ENCODE data around the gene GGT6. TPM values are rescaled to one million over a fixed set of nuclear protein-coding genes. Genes with fewer than 3 reads are reported as not detected.

The GGT6 gene
- total RNA-seq, 1 donor from 2014 or later, result not detected

DNA sequence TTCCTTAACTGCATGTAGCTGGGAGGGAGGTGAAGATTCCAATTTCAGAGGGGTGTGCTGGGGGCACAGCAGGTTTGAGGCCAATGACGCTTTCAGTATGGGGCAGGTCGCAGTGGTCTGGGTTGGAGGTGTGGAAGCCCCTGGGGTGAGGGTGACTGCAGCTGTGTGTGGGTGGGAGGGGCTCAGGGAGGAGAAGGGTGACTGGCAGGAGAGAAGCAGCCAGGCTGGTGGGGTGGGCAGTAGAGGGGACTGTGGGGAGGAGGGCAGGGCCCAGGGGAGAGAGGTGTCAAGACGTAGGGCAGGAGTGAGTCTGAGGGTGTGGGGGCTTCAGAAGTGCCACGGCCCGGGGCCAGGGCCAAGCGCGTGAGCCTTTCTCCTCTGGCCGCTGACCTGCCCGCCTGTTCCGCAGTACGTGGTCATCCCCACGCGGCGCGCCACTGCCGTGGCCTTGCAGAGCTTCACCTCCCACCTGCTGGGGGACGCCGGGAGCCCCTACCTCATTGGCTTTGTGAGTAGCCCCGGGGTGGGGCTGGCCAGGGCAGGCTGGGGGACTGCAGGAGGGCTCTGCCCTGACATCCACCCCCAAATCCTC, 24.6 kb downstream of the GGT6 start:
- peak; percentile 24 for DNase-seq
- peaks cover 4% of the 10 kb centered on the region for H3K9me3 Mint-ChIP-seq (ENCODE audit: unreplicated experiment)
- peaks cover 3% of the 10 kb centered on the region for H3K4me1 Mint-ChIP-seq (ENCODE audit: low read depth, unreplicated experiment)
- TF ChIP-seq, protein P1, sequence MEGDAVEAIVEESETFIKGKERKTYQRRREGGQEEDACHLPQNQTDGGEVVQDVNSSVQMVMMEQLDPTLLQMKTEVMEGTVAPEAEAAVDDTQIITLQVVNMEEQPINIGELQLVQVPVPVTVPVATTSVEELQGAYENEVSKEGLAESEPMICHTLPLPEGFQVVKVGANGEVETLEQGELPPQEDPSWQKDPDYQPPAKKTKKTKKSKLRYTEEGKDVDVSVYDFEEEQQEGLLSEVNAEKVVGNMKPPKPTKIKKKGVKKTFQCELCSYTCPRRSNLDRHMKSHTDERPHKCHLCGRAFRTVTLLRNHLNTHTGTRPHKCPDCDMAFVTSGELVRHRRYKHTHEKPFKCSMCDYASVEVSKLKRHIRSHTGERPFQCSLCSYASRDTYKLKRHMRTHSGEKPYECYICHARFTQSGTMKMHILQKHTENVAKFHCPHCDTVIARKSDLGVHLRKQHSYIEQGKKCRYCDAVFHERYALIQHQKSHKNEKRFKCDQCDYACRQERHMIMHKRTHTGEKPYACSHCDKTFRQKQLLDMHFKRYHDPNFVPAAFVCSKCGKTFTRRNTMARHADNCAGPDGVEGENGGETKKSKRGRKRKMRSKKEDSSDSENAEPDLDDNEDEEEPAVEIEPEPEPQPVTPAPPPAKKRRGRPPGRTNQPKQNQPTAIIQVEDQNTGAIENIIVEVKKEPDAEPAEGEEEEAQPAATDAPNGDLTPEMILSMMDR (IDR thresholded peaks at IDR 0.05; ENCODE audit: partially characterized antibody, unreplicated experiment), result no peak
- H3K36me3 Mint-ChIP-seq (ENCODE audit: unreplicated experiment), result peaks cover 5% of the 10 kb centered on the region
- peaks cover 7% of the 10 kb centered on the region for H3K27me3 Mint-ChIP-seq (ENCODE audit: unreplicated experiment)
- H3K27ac Mint-ChIP-seq (ENCODE audit: unreplicated experiment), result no peak overlapping the region
- no peak overlapping the region for H3K4me3 Mint-ChIP-seq (ENCODE audit: unreplicated experiment)

DNA sequence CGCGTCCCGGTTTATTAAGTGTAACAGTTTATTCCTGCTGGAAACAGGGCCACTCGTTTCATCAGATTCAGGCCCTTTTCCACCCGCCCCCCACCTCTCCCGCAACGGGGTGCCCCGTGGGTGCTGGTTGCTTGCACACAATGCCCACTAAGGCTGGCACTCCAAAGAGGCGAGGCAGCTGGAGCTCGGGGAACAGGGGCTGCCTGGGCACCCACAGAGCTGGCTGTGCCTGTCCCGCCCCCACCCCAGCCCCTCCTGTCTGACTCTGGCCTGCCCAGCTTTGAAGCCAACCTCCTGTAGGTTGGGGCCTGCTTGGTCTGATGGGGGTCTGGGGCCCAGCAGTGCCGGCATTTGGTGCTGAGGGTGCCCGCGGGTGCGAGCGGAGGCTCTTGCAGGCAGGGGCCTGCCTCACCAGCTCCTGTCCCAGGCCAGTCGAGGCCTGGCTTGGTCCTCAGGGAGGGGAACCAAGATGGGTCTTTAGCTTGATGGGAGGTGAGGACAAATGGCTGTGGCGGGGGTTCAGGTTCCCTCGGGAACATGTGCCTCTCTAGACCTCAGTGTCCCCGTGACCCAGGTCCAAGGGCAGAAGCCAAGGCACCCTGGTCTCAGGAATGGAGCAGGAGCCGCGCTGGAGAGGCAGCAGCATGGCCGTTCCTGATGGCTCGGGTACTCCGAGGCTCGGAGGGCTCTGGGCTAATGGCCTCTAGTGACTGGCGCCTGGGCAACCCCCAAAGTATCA, 25.3 kb downstream of the GGT6 start:
- Mint-ChIP-seq H3K36me3 (ENCODE audit: unreplicated experiment) (peaks cover 5% of the 10 kb centered on the region), H3K4me1 (ENCODE audit: low read depth, unreplicated experiment) (peaks cover 3% of the 10 kb centered on the region), H3K4me3 (ENCODE audit: unreplicated experiment) (no peak overlapping the region), H3K27me3 (ENCODE audit: unreplicated experiment) (peaks cover 7% of the 10 kb centered on the region), H3K27ac (ENCODE audit: unreplicated experiment) (no peak overlapping the region), H3K9me3 (ENCODE audit: unreplicated experiment) (peaks cover 6% of the 10 kb centered on the region)
- DNase-seq, result no peak
- TF ChIP-seq, protein P1 (IDR thresholded peaks at IDR 0.05; ENCODE audit: partially characterized antibody, unreplicated experiment), result no peak

DNA sequence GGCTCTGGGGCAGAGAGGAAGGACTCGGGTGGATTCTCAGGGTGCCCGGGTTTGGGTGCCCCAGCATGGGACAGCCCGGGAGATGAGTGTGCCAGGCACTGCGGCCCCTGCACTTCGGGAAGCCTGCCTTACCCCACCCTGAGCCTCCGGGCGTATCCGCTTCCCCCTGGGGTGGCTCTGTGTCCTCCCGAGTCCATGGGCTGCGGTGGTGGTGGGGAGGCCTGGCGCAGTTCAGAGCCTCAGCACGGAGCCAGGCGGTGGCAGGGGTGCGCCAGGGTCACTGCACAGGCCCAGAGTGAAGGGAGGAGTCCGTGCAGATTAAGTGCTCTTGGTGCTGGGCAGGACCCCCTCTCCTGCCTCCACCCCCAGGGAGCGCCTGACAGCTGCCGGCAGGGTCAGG, 25.9 kb downstream of the GGT6 start:
- H3K4me1 Mint-ChIP-seq (ENCODE audit: low read depth, unreplicated experiment), result peaks cover 6% of the 10 kb centered on the region
- no peak for DNase-seq
- H3K4me3 Mint-ChIP-seq (ENCODE audit: unreplicated experiment), result no peak overlapping the region
- H3K27me3 Mint-ChIP-seq (ENCODE audit: unreplicated experiment), result peaks cover 9% of the 10 kb centered on the region
- peaks cover 5% of the 10 kb centered on the region for H3K36me3 Mint-ChIP-seq (ENCODE audit: unreplicated experiment)
- peak overlapping the region; percentile 33 for H3K27ac Mint-ChIP-seq (ENCODE audit: unreplicated experiment)
- peaks cover 6% of the 10 kb centered on the region for H3K9me3 Mint-ChIP-seq (ENCODE audit: unreplicated experiment)
- TF ChIP-seq, protein P1 (IDR thresholded peaks at IDR 0.05; ENCODE audit: partially characterized antibody, unreplicated experiment), result no peak

DNA sequence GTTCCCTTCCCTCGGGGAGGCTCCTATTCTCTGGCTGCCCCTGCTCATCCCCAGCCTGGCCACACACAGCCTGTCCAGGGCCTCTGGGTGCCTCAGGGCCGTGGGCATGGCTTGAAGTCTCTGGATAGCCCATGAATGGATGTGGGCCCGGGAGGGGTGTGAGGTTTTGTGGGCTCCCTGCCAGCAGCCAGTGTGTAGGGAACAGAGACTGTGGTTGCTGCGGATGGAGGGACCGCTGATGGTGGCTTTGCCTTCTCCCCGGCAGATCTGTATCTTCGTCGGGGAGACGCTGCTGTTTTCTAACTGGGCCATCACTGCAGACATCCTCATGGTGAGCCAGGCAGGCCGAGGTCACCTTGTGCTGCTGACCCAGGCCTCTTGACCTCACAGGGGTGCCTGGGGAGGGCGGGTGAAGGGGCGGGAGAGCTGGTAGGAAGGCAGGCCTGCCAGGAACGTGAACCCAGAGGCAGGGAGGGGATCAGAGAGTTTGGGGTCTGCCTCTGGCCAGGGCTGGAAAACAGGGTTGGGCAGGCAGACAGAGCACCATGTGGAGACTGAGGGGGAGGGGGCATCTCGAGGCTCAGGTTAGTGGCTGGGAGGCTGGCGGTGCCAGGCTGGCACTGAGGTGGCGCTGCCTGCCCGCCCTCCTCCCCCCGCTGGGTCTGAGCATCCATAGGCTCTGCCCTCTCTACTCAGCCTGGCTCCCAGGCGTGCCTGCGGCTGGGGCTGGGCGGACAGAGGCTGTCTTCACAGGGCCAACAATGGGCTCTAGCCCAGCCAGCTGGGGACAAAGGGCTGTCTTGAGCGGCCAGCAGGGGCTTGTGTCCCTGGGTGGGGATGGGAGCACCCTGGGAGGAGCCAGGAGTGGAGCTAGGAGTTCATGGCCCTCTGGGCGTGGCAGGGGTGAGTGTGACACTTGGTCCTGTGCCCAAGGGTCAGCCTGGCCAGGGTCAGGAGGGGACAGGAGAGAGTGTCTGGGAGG, 26.6 kb downstream of the GGT6 start:
- DNase-seq, result no peak
- peaks cover 6% of the 10 kb centered on the region for H3K9me3 Mint-ChIP-seq (ENCODE audit: unreplicated experiment)
- H3K27ac Mint-ChIP-seq (ENCODE audit: unreplicated experiment), result peak overlapping the region; percentile 38
- TF ChIP-seq, protein P1 (IDR thresholded peaks at IDR 0.05; ENCODE audit: partially characterized antibody, unreplicated experiment), result no peak
- H3K27me3 Mint-ChIP-seq (ENCODE audit: unreplicated experiment), result peaks cover 11% of the 10 kb centered on the region
- H3K4me3 Mint-ChIP-seq (ENCODE audit: unreplicated experiment), result no peak overlapping the region
- H3K36me3 Mint-ChIP-seq (ENCODE audit: unreplicated experiment), result peaks cover 5% of the 10 kb centered on the region
- peaks cover 7% of the 10 kb centered on the region for H3K4me1 Mint-ChIP-seq (ENCODE audit: low read depth, unreplicated experiment)

Measured in glutamatergic neuron (in vitro differentiated cells).